ENCODE results near the gene MIPEP.
"Not testable (repeated sequence)": the region's sequence is repeated elsewhere in the genome, so short reads cannot be mapped to it uniquely, and the experiment has no call there.

MIPEP gene

GRCh38 chr13:23749288-23749873 lies 139.8 kb downstream of the MIPEP start:
- DNase-seq (ENCODE audit: low read depth in 2 of 2): no peak

GRCh38 chr13:23748109-23748990 lies 140.8 kb downstream of the MIPEP start:
- DNase-seq (ENCODE audit: low read depth in 2 of 2): no peak

- DNase-seq (ENCODE audit: low read depth in 2 of 2): not testable (repeated sequence)
These were observed 143.1 kb downstream of the MIPEP start for GRCh38 chr13:23746141-23746540.

- no peak for DNase-seq (ENCODE audit: low read depth in 2 of 2)
These were observed 144.9 kb downstream of the MIPEP start for GRCh38 chr13:23744315-23744714.

- no peak for DNase-seq (ENCODE audit: low read depth in 2 of 2)
These were observed 145.7 kb downstream of the MIPEP start for GRCh38 chr13:23743278-23744076.

GRCh38 chr13:23741879-23742510 lies 147.2 kb downstream of the MIPEP start:
- no peak for DNase-seq (ENCODE audit: low read depth in 2 of 2)

- DNase-seq (ENCODE audit: low read depth in 2 of 2): no peak
These were observed 149.2 kb downstream of the MIPEP start for GRCh38 chr13:23740002-23740401.

GRCh38 chr13:23739596-23739995 lies 149.6 kb downstream of the MIPEP start:
- no peak for DNase-seq (ENCODE audit: low read depth in 2 of 2)

- no peak for DNase-seq (ENCODE audit: low read depth in 2 of 2)
These were observed 152.7 kb downstream of the MIPEP start for GRCh38 chr13:23736541-23736940.

GRCh38 chr13:23735329-23735728 lies 153.9 kb downstream of the MIPEP start:
- DNase-seq (ENCODE audit: low read depth in 2 of 2): no peak

GRCh38 chr13:23731709-23732108 lies 157.5 kb downstream of the MIPEP start:
- DNase-seq (ENCODE audit: low read depth in 2 of 2): no peak

- no peak for DNase-seq (ENCODE audit: low read depth in 2 of 2)
These were observed 158.9 kb downstream of the MIPEP start for GRCh38 chr13:23730251-23730650.

GRCh38 chr13:23729531-23729930 lies 159.7 kb downstream of the MIPEP start:
- no peak for DNase-seq (ENCODE audit: low read depth in 2 of 2)

- DNase-seq (ENCODE audit: low read depth in 2 of 2): no peak
These were observed 160.4 kb downstream of the MIPEP start for GRCh38 chr13:23728807-23729206.

GRCh38 chr13:23725922-23726321 lies 163.3 kb downstream of the MIPEP start:
- DNase-seq (ENCODE audit: low read depth in 2 of 2): no peak

GRCh38 chr13:23724196-23724970 lies 164.8 kb downstream of the MIPEP start:
- no peak for DNase-seq (ENCODE audit: low read depth in 2 of 2)

- no peak for DNase-seq (ENCODE audit: low read depth in 2 of 2)
These were observed 165.7 kb downstream of the MIPEP start for GRCh38 chr13:23723471-23723870.

GRCh38 chr13:23722726-23723453 lies 166.3 kb downstream of the MIPEP start:
- no peak for DNase-seq (ENCODE audit: low read depth in 2 of 2)

- DNase-seq (ENCODE audit: low read depth in 2 of 2): no peak
These were observed 170.2 kb downstream of the MIPEP start for GRCh38 chr13:23718996-23719395.

GRCh38 chr13:23716401-23716800 lies 172.8 kb downstream of the MIPEP start:
- DNase-seq (ENCODE audit: low read depth in 2 of 2): no peak

Data from stimulated activated CD8-positive, alpha-beta memory T cell treated with anti-CD3 and anti-CD28 coated beads, Interleukin-15, amount 100 ng/mL, for 48 hours (primary cell).